HCT116 (cell line): ENCODE measurements around the gene TMEM222. TPM values are rescaled to one million over a fixed set of nuclear protein-coding genes. Genes with fewer than 3 reads are reported as not detected.

Source experiments
- ATAC-seq: fragments of 200-7000 bp; cut with Tn5 transposase; 2 replicates; pipeline ENCODE4 v1.9.1; 2020; ENCODE audit warnings: mild to moderate bottlenecking, moderate library complexity
- BruUV-seq: library from RNA; stranded (reverse); fragments of 400-500 nt; replicated peaks from 2 replicates; lab custom pipeline; 2021; lab: Mats Ljungman, UMichigan
- CTCF ChIA-PET: fragments of 300-600 bp; sonication (Branson Sonifier 250); formaldehyde crosslinking; loops from one replicate; lab custom pipeline; 2021; ENCODE audit warnings: antibody characterized with exemption; lab: Charles Lee
- POLR2A ChIA-PET: fragments of 300-600, 350-600 bp; sonication (Branson Sonifier 250); formaldehyde crosslinking; loops from one replicate; lab custom pipeline; 2021; ENCODE audit warnings: antibody characterized with exemption; lab: Charles Lee
- RAD21 ChIA-PET, 2 experiments: fragments of 300-600 bp; sonication (Branson Sonifier 250); formaldehyde crosslinking; loops; one replicate each; lab custom pipeline; 2023; ENCODE audit warnings: low total read pairs in 2 of 2; ENCODE audit not compliant: uncharacterized antibody in 2 of 2, unreplicated experiment in 2 of 2, low non-redundant PET in 1 of 2; lab: Charles Lee
- DNase-seq: peaks from one replicate; pipeline ENCODE4 v3.0.0-alpha.2; 2010; ENCODE audit warnings: low read depth, low spot score
- H2AFZ ChIP-seq: fragments of 200-600 bp; shearing (Covaris generic), sonication (generic); 2 replicates; pipeline ENCODE4 v1.6.1; 2017; ENCODE audit warnings: low read depth, mixed run types, mixed read lengths, antibody characterized with exemption, low read length; ENCODE audit not compliant: poor library complexity, severe bottlenecking
- H3K27ac ChIP-seq: 2 replicates; pipeline ENCODE4 v1.5.1; 2012; ENCODE audit warnings: low read depth, low read length
- H3K27me3 ChIP-seq: fragments of 200-600 bp; sonication (generic); 2 replicates; pipeline ENCODE4 v1.6.1; 2016; ENCODE audit warnings: mixed run types, low read length, mixed read lengths; ENCODE audit not compliant: insufficient read depth
- H3K36me3 ChIP-seq, 2 experiments: fragments of 200-500 bp in 1 of 2; fragments of 200-600 bp in 1 of 2; sonication (Bioruptor generic) in 1 of 2; sonication (generic) in 1 of 2; 2 replicates each; pipeline versions ENCODE4 v1.5.1 to v1.6.1; 2014 to 2016; ENCODE audit warnings: low read length in 2 of 2, inconsistent platforms in 1 of 2, mixed read lengths in 1 of 2, mixed run types in 1 of 2; ENCODE audit not compliant: insufficient read depth in 2 of 2, control insufficient read depth in 1 of 2
- H3K4me1 ChIP-seq, 2 experiments: fragments of 200-600 bp in 1 of 2; sonication (generic) in 1 of 2; 2 replicates each; pipeline versions ENCODE4 v1.5.1 to v1.6.1; 2012 to 2017; ENCODE audit warnings: low read length in 2 of 2, inconsistent platforms in 1 of 2, mild to moderate bottlenecking in 1 of 2, mixed read lengths in 1 of 2, mixed run types in 1 of 2, moderate library complexity in 1 of 2; ENCODE audit not compliant: insufficient read depth in 2 of 2, control insufficient read depth in 1 of 2
- H3K4me2 ChIP-seq: fragments of 200-600 bp; sonication (generic); 2 replicates; pipeline ENCODE4 v1.6.1; 2017; ENCODE audit warnings: mixed run types, low read length, mixed read lengths
- H3K4me3 ChIP-seq, 2 experiments: fragments of 200-600 bp in 1 of 2; sonication (generic) in 1 of 2; replicated peaks in 1 of 2; 2 replicates each; pipeline ENCODE4 v1.5.1; 2011 to 2016; ENCODE audit warnings: low read length in 2 of 2, control low read depth in 1 of 2, low read depth in 1 of 2, mild to moderate bottlenecking in 1 of 2, mixed read lengths in 1 of 2, mixed run types in 1 of 2
- H3K79me2 ChIP-seq: fragments of 200-600 bp; sonication (generic); 2 replicates; pipeline ENCODE4 v1.6.1; 2017; ENCODE audit warnings: mild to moderate bottlenecking, mixed run types, low read length, moderate library complexity, mixed read lengths; ENCODE audit not compliant: insufficient read depth
- H3K9ac ChIP-seq: fragments of 200-600 bp; sonication (generic); 2 replicates; pipeline ENCODE4 v1.6.1; 2016; ENCODE audit warnings: low read length, mixed read lengths
- H3K9me2 ChIP-seq: fragments of 200-600 bp; sonication (generic), shearing (Covaris generic); 2 replicates; pipeline ENCODE4 v1.6.1; 2017; ENCODE audit warnings: mixed run types, mild to moderate bottlenecking, moderate library complexity; ENCODE audit not compliant: insufficient read depth
- H3K9me3 ChIP-seq, 2 experiments: fragments of 200-500 bp in 1 of 2; fragments of 200-600 bp in 1 of 2; sonication (Bioruptor generic) in 1 of 2; sonication (generic) in 1 of 2; 2 replicates each; pipeline ENCODE4 v1.6.1; 2014 to 2017; ENCODE audit warnings: low read length in 2 of 2, mixed read lengths in 2 of 2, inconsistent platforms in 1 of 2, low read depth in 1 of 2, mild to moderate bottlenecking in 1 of 2, mixed run types in 1 of 2, moderate library complexity in 1 of 2; ENCODE audit not compliant: control insufficient read depth in 1 of 2, insufficient read depth in 1 of 2
- H4K20me1 ChIP-seq: fragments of 200-600 bp; sonication (generic), shearing (Covaris generic); 2 replicates; pipeline ENCODE4 v1.6.1; 2017; ENCODE audit warnings: mixed run types, mild to moderate bottlenecking, moderate library complexity; ENCODE audit not compliant: insufficient read depth
- CEBPB ChIP-seq: IDR thresholded peaks from 2 replicates; pipeline ENCODE4 v1.6.1; 2012; ENCODE audit warnings: low read depth
- EZH2 ChIP-seq: fragments of 200-600 bp; sonication (generic); IDR thresholded peaks from 2 replicates; pipeline ENCODE4 v1.6.1; 2017; ENCODE audit warnings: antibody characterized with exemption, mixed run types
- EZH2phosphoT487 ChIP-seq: fragments of 200-600 bp; IDR thresholded peaks from 2 replicates; pipeline ENCODE4 v1.6.1; 2018; ENCODE audit warnings: antibody characterized with exemption, borderline replicate concordance
- FOSL1 ChIP-seq: IDR thresholded peaks from 2 replicates; pipeline ENCODE4 v1.6.1; 2012; ENCODE audit warnings: low read depth
- JUND ChIP-seq: IDR thresholded peaks from 2 replicates; pipeline ENCODE4 v1.6.1; 2012
- MAX ChIP-seq: IDR thresholded peaks from 2 replicates; pipeline ENCODE4 v1.6.1; 2012
- POLR2AphosphoS5 ChIP-seq: IDR thresholded peaks from 2 replicates; pipeline ENCODE4 v1.6.1; 2011; ENCODE audit warnings: mild to moderate bottlenecking, low read depth, low read length, moderate library complexity
- RAD21 ChIP-seq: IDR thresholded peaks from 2 replicates; pipeline ENCODE4 v1.6.1; 2012; ENCODE audit warnings: low read depth, mild to moderate bottlenecking
- YY1 ChIP-seq: IDR thresholded peaks from 2 replicates; pipeline ENCODE4 v1.6.1; 2011; ENCODE audit warnings: low read length, low read depth, moderate library complexity, mild to moderate bottlenecking; ENCODE audit not compliant: insufficient replicate concordance; ENCODE audit errors: extremely low read depth
- ZBTB33 ChIP-seq: IDR thresholded peaks from 2 replicates; pipeline ENCODE4 v1.6.1; 2011; ENCODE audit warnings: mild to moderate bottlenecking, low read length, moderate library complexity; ENCODE audit not compliant: insufficient replicate concordance; ENCODE audit errors: extremely low read depth
- intact Hi-C: fragments of 100-400 bp; cut with micrococcal nuclease; formaldehyde crosslinking; loops from 2 replicates; pipeline ENCODE4 v1.10.0; 2022
- total RNA-seq: library from RNA; stranded (reverse); gene quantifications from one replicate; pipeline ENCODE4 v1.2.1, GENCODE V29; 2021; ENCODE audit not compliant: unreplicated experiment

The TMEM222 gene
- total RNA-seq, 1 experiment from 2014 or later, result 32.8 TPM

- TF ChIP-seq FOSL1 (no peak), CEBPB (no peak)
Measured at GRCh38 chr1:27379564-27380122, 57.7 kb downstream of the TMEM222 start (continued).

- no peak overlapping the region for H2AFZ ChIP-seq
- no peaks in the 10 kb centered on the region for H3K9me3 ChIP-seq
- H3K4me1 ChIP-seq, result peaks cover 11 to 50% of the 10 kb centered on the region in 2 experiments
- intact Hi-C loops, result no loop called here
- ChIA-PET POLR2A (no interaction called here), CTCF (no interaction called here), RAD21 (no interaction called here)
- TF ChIP-seq JUND (no peak), EZH2 (no peak)
- ATAC-seq (no peak), DNase-seq (no peak)
- H3K4me3 ChIP-seq, result no peak overlapping the region
- H3K27me3 ChIP-seq, result no peaks in the 10 kb centered on the region
- no peaks in the 10 kb centered on the region for H3K79me2 ChIP-seq
- H4K20me1 ChIP-seq, result no peaks in the 10 kb centered on the region
- H3K4me2 ChIP-seq, result no peak overlapping the region
- H3K9ac ChIP-seq, result no peak overlapping the region
- H3K27ac ChIP-seq, result no peak overlapping the region
- no TSS peak for BruUV-seq
- no peaks in the 10 kb centered on the region for H3K36me3 ChIP-seq
- no peaks in the 10 kb centered on the region for H3K9me2 ChIP-seq
Measured at GRCh38 chr1:27380224-27380623, 58.3 kb downstream of the TMEM222 start.

- H3K4me3 ChIP-seq, result no peak overlapping the region
- H3K4me1 ChIP-seq, result peaks cover 11 to 55% of the 10 kb centered on the region in 2 experiments
- H2AFZ ChIP-seq, result no peak overlapping the region
- ChIA-PET RAD21 (no interaction called here), CTCF (interaction anchor here (0.9 to 1.8 kb wide), 3 partner anchors 10 to 16 kb away, joined by 4 to 6 read pairs (median 4); no protein-coding TSS in a partner anchor), POLR2A (interaction anchor here (1.5 to 3.9 kb wide), 3 partner anchors 10 to 15 kb away, joined by 6 to 26 read pairs (median 8); partner anchors contain the start of gene MAP3K6)
- no peaks in the 10 kb centered on the region for H3K9me3 ChIP-seq
- no peaks in the 10 kb centered on the region for H3K79me2 ChIP-seq
- TF ChIP-seq YY1 (no peak), POLR2AphosphoS5 (no peak), RAD21 (no peak), JUND (no peak), ZBTB33 (no peak), MAX (no peak), EZH2phosphoT487 (no peak)
- no peaks in the 10 kb centered on the region for H3K27me3 ChIP-seq
- ATAC-seq (no peak), DNase-seq (no peak)
- no peak overlapping the region for H3K27ac ChIP-seq
- H3K9ac ChIP-seq, result no peak overlapping the region
- H3K9me2 ChIP-seq, result no peaks in the 10 kb centered on the region
- intact Hi-C loops, result no loop called here
- BruUV-seq, result no TSS peak
- H3K4me2 ChIP-seq, result peak overlapping the region; percentile 21; the same call in 1 of the 2 replicates
- H3K36me3 ChIP-seq, result no peaks in the 10 kb centered on the region
- H4K20me1 ChIP-seq, result no peaks in the 10 kb centered on the region
Measured at GRCh38 chr1:27380766-27381733, 59.1 kb downstream of the TMEM222 start.
